ENCODE results near the gene DNAH12.
"Not testable (repeated sequence)": the region's sequence is repeated elsewhere in the genome, so short reads cannot be mapped to it uniquely, and the experiment has no call there.

DNAH12 gene

DNA sequence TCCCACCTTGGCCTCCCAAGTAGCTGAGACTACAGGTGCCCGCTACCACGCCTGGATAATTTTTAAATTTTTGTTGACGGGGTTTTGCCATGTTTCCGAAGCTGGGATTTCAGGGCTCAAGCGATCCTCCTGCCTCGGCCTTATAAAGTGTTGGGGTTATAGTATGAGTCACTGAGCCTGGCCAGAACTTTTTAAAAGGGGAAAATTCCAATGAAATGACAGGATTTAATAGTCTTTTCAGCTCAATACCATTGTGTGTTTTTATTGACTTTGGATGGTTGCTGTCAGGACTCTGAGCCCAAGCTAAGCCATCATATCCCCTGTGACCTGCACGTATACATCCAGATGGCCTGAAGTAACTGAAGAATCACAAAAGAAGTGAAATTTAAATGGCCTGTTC, 240.6 kb downstream of the DNAH12 start:
- DNase-seq, result not testable (repeated sequence)

DNA sequence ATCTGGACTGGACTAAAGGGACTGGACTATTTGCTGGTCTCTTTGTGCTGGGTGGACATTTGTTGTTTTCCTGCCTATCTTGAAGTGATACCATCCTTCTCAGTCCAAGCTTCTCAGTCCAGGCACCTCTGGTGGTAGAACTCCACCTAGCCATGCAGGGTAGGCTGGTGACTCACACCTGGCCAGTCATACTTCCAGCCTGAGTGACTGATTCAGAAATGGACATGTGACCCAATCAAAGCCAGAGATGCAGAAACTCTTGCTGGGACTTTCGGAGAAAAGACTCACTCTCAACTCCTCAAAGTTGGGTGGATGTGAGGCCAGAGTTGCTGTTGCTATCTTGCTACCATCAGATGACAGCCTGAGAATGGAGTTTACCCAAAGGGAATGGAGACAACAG, 246.1 kb downstream of the DNAH12 start:
- no peak for DNase-seq

DNA sequence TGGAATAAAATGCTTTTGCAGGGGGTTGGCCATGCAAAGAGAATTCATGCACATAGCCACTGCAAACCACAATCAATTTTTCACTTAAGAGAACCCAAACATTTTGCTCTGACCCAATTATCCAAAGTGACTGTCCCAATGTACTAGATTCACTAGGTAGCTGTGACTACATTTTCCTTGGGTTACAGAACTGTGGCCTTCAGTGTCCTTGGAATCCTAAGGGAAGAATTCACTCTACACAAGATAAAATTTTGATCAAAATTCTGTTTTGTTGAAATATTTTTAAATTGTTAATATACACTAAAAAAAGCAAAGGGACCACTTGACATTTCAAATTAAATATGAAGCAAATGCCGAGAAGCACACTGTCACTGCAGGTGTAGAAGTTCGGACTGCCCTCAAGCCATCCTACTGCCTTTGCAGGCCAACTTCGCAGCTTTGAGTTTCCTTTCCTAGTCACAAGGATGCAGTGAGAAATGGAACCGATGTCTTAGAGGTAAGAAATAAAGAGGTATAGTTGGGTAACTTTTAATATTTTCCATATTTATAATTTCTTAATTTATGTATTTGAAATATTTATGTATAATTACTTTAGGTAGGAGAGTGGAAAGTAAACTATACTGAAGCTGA, 251.1 kb downstream of the DNAH12 start:
- DNase-seq, result no peak

DNA sequence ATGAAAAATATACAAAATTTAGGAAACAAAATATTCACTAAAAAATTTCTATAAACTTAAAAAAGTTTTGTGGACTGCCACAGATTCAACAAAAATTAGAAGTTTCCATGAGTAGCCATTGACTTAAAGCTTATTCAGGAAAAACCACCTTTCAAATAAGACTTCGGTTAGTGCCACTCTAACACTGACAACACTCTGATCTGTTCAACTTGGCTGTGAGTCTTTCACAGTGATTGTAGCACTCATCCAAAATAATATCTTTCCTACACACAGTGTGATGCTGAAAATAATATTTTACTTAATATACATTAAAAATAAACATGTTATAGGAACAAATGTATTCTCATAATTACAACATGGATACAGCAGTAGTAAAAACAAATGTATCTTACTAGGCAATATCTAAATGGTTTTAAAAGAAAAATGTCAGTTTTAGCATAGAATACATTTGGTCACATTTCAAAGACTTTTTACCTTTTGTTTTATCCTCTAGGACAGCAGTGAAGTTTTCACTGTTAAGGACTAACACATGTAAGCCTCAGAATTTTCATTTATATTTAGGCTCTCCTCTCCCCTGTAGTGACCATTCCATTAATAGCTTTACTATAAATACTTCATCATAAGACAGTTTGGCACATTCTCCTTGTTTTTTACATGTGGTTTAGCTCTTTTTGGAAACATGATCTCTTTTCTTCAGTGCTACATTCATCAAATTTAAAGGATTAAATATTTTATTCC, 251.8 kb downstream of the DNAH12 start, which contains the start of gene ASB14:
Gene ASB14 (minus strand): TSS at position 527 of the 738 bp plus-strand sequence. CDS start 652 bp downstream, outside the sequence.
- no peak for DNase-seq

DNA sequence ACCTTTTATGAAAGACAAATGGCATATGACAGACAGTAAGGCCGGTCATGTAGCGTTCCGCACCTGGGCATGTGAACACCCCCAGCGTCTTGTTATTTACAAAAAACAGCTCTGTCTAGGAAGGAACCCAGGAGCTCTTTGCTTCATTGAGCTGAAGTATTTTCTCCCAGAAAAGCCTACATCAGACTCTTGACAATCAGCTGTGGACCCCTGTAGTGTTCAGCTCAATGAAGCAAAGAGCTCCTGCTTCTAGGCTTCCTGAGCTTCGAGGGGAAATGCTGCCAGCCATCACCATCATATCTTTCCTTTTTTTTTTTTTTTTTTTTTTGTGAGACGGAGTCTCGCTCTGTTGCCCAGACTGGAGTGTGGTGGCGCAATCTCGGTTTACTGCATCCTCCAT, 255.7 kb downstream of the DNAH12 start:
- no peak for DNase-seq

DNA sequence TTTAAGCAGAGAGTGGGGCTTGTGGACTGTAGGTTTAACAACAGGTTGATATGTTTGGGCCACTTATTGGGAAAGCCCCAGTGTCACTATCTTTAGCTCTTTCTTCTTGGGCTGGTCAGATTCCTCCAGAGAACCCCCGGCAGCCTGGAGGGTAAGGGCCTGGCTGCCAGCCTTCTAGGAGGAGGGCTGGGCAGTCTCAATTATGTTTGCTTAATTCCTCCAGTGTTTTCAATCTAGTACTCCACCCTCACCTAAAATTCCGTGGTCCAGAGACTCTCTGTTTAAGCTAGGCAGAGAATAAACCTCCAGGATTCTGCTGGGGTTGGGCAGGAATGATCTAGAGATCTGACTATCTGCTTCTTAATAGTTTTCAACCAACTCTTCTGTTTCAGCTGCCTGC, 256.9 kb downstream of the DNAH12 start:
- no peak for DNase-seq

DNA sequence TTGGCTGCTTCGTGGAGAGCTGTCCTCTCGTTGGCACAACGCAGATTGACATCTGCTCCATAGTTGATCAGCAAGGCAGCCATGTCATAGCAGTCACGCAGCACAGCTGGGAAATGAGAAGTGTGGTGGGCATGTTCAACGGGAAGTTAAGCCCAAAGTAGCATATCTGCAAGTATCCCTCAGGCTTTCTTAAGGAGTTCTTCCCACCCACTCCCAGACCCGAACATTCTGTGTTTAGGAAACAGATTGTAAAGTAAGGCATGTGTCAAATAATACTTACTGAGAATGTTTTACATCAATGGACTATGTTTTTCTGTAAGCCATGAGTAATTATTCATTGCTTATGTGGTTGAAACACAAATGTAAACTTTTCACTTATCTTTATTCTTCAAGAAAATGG, 260.8 kb downstream of the DNAH12 start:
- no peak for DNase-seq

DNA sequence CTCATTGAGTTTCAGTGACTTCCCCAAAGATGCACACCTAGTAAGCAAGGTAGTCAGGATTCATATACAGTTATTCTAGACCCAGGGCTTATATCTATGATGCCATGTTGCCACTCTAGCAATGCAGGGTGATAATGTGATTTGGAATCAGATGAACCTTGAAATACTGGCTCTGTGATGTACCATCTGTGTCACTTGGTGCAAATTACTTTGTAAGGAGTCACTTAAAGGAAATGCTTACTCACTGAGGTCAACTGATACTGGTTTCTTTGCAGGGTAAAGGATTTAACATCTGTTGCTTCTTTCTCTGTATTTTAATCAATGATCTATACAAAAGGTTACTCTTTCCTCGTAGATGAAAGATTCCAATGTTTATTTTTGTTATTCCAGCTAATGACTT, 262.4 kb downstream of the DNAH12 start:
- DNase-seq, result no peak

DNA sequence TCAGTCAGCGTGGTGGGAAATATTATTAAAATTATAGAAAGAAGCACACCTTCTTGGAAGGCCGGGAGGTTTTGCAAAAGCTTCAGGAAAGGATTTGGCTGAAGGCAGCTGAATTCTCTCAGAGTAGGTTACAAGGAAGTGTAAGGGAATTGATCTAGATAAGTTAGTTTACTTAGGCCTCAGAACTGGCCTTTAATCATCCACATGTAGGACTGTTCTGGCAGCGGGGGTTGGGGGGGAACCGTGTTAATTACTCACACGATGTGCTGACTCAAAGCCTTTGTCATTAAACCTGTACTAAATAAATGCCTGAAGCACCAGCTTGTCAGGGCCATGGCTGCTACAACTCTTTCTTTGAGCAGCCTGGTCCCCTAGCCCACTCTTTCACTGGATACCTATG, 264.5 kb downstream of the DNAH12 start:
- no peak for DNase-seq

DNA sequence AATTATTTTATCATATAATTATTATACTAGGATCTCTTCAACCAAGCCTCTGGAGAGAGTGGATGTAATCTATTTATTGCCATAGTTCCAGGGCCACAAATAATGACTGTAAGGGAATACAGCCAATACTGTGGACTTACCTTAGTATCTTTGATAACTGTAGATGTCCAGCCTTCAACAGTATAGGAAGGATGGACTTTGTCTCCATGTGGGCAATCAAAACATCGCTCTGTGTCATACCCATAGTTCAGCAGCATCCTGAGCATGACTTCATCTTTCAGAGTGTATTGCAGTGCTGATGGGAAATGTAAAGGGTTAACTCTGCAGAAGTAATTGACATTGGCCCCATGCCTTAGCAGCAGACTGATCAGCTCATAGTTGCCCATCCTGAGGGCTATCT, 265.9 kb downstream of the DNAH12 start:
- no peak for DNase-seq

DNA sequence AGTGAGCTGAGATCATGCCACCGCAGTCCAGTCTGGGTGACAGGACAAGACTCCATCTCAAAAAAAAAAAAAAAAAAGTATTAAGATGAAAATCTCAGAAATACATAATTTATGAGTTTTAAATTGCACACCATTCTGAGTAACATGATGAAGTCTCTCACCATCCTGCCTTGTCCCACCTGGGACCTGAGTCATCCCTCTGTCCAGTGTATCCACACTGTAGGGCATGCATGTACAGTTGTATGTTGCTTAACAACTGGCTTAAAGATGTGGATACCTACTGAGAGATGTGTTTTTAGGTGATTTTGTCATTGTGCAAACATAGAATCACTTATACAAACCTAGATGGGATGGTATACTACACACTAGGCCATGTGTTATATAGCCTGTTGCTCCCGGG, 268.8 kb downstream of the DNAH12 start:
- no peak for DNase-seq

DNA sequence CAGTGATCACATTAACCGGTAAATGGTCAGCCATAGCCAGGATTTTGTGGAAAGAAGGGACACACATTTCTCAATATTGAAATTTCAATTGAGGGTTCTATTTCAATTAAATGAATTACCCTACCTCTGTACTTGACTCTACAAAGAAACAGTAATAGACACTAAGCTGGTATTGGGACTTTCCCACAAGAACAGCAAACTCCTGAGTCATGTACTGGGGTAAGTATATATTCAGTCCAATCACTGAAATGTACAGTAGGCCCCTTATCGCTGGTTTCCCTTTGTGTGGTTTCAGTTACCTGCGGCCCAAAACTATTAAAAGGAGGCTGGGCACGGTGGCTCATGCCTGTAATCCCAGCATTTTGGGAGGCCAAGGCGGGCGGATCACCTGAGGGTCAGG, 269.3 kb downstream of the DNAH12 start:
- DNase-seq, result no peak

DNA sequence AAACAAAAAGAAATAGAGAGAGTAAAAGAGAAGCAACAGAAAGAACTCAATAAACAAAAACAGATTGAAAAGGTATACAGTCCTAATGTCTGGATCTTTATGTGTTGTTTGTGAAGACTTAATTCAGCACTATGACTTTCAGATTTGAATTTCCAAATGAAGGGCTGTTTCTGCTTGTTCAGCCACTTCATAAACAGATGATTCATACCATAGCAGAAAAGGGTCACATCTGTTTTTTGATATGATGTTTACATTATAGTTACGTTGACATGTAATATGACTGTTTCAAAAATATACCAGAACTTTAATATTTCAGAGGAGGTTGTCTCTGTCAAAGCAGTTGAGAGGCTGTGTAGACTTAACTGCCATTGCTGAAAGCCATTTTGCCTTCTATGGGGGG, 275.7 kb downstream of the DNAH12 start:
- no peak for DNase-seq

DNA sequence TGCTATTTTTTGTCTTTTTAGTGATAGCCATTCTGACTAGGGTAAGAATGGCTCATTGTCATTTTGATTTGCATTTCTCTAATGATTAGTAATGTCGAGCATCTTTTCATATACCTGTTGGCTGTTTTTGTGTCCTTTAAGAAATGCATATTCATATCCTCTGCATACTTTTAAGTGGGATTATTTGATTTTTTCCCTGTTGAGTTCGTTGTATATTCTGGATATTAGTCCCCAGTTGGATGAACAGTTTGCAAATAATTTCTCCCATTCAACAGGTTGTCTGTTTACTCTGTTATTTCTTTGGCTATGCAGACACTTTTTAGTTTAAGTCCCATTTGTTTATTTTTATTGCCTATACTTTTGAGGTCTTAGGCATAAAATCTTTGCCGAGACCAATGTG, 282.2 kb downstream of the DNAH12 start:
- DNase-seq, result no peak

DNA sequence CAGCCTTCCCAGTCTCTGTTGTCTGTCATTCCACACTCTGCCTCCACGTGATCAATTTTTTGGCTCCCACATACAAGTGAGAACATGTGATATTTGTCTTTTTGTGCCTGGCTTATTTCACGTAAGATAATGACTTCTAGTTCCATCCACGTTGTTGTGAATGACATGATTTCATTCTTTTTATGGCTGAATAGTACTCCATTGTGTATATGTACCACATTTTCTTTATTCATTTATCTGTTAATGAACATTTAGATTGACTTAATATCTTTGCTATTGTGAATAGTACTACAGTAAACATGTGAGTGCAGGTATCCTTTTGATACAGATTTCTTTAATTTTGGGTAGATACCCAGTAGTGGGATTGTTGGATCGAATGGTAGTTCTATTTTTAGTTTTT, 283.0 kb downstream of the DNAH12 start:
- no peak for DNase-seq

DNA sequence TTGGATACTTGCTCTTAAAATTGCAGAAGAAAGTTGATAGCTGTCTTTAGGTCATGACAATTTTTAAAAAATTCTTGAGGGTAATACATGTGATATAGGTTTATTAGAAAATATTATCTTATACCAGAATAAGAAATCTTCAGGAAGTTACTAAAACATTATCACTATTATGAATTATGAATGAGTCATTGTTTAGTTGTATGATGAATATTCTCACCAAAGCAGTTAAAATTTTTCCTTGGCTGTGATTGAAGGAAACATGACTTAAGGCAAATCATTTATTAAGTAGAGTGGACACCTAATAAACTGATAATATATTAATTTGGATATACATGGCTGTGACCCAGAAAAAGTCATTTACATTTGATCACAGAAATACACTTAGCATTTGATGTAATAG, 286.5 kb downstream of the DNAH12 start:
- DNase-seq, result no peak

DNA sequence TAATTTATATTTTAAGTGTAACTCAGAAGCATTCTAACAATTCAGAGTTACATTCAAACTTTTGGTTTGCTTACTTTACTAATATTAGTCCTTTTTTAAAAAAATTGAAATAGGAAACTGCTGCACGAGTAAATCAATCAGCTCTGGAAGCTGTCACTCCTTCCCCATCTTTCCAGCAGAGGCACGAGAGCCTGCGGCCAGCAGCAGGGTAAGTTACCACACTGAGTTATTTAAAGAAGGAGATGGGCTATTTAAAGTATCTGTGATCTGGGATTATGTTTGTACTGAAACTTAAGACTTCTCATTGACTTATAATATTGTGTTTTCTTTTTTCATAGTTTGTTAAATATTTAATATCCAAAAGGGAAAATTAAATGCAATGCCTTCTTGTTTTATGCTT, 287.3 kb downstream of the DNAH12 start:
- DNase-seq, result no peak

DNA sequence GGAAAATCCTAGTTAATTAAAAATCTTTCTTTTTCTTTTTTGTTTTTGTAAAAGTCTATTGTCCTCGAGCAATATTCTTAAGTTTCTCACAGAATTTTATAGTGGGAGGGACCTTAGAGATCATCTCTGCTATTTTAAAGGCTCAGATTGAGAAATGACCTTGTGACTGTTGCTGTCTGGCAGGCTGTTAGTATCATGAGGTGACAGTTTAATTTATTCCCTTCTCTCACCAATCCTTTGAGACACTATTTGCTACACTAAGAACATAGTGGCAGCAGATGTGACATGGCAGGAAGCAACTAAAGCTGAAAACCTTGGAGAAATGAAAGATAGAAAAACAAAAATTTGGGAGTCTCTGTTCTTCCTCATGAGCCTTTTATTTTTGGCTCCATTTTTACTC, 291.7 kb downstream of the DNAH12 start:
- DNase-seq, result no peak

DNA sequence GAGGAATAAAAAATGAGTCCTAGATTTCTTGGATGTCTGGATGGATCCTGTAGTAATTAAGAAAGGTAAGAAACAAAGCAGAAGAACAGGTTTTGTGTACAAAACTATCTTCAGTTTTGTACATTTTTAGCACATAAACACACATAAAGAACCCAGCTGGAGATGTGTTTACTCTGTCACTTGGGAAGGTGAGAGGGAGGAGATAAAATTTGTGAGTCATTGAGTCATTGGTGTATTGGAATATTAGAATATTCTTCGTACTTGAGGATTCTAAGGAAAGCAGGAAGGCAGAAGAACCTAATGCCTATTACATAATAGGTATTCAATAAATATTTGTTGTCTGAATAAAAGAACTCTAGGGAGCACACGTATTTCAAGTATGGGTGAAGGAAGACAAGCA, 299.2 kb downstream of the DNAH12 start:
- no peak for DNase-seq
